ENCODE results near the gene STARD7. TPM values are rescaled to one million over a fixed set of nuclear protein-coding genes. Genes with fewer than 3 reads are reported as not detected.

Gene STARD7
- total and polyA plus RNA-seq, 10 of the 15 experiments (the other 5 are each of a cell fraction or from before 2014, with no cell fraction given), result 85.4 to 237 (median 153) TPM

DNA sequence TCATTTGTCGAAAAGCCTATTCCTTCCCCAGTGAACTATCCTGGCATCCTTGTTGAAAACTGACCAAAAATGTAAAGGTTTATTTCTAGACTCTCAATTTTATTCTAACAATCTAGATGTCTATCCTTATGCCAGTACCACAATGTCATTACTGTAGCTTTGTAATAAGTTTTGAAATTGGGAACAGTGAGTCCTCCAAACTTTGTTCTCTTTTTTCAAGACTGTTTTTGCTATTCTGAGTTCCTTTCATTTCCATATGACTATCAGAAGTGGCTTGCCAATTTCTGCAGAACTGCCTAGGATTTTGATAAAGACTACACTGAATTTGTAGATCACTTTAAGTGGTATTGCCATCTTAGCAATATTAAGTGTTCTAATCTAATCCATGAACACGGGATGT, 9.7 kb downstream of the STARD7 start (continued):
- no peak for TF ChIP-seq ETV6 (conservative IDR thresholded peaks at IDR 0.05 in 1 of 2, IDR thresholded peaks at IDR 0.05 in 1 of 2; ENCODE audit: borderline replicate concordance in 1 of 2, low read depth in 1 of 2)
- TF ChIP-seq, protein P1, sequence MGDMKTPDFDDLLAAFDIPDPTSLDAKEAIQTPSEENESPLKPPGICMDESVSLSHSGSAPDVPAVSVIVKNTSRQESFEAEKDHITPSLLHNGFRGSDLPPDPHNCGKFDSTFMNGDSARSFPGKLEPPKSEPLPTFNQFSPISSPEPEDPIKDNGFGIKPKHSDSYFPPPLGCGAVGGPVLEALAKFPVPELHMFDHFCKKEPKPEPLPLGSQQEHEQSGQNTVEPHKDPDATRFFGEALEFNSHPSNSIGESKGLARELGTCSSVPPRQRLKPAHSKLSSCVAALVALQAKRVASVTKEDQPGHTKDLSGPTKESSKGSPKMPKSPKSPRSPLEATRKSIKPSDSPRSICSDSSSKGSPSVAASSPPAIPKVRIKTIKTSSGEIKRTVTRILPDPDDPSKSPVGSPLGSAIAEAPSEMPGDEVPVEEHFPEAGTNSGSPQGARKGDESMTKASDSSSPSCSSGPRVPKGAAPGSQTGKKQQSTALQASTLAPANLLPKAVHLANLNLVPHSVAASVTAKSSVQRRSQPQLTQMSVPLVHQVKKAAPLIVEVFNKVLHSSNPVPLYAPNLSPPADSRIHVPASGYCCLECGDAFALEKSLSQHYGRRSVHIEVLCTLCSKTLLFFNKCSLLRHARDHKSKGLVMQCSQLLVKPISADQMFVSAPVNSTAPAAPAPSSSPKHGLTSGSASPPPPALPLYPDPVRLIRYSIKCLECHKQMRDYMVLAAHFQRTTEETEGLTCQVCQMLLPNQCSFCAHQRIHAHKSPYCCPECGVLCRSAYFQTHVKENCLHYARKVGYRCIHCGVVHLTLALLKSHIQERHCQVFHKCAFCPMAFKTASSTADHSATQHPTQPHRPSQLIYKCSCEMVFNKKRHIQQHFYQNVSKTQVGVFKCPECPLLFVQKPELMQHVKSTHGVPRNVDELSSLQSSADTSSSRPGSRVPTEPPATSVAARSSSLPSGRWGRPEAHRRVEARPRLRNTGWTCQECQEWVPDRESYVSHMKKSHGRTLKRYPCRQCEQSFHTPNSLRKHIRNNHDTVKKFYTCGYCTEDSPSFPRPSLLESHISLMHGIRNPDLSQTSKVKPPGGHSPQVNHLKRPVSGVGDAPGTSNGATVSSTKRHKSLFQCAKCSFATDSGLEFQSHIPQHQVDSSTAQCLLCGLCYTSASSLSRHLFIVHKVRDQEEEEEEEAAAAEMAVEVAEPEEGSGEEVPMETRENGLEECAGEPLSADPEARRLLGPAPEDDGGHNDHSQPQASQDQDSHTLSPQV (IDR thresholded peaks at IDR 0.05), result no peak
- TF ChIP-seq, protein P2, sequence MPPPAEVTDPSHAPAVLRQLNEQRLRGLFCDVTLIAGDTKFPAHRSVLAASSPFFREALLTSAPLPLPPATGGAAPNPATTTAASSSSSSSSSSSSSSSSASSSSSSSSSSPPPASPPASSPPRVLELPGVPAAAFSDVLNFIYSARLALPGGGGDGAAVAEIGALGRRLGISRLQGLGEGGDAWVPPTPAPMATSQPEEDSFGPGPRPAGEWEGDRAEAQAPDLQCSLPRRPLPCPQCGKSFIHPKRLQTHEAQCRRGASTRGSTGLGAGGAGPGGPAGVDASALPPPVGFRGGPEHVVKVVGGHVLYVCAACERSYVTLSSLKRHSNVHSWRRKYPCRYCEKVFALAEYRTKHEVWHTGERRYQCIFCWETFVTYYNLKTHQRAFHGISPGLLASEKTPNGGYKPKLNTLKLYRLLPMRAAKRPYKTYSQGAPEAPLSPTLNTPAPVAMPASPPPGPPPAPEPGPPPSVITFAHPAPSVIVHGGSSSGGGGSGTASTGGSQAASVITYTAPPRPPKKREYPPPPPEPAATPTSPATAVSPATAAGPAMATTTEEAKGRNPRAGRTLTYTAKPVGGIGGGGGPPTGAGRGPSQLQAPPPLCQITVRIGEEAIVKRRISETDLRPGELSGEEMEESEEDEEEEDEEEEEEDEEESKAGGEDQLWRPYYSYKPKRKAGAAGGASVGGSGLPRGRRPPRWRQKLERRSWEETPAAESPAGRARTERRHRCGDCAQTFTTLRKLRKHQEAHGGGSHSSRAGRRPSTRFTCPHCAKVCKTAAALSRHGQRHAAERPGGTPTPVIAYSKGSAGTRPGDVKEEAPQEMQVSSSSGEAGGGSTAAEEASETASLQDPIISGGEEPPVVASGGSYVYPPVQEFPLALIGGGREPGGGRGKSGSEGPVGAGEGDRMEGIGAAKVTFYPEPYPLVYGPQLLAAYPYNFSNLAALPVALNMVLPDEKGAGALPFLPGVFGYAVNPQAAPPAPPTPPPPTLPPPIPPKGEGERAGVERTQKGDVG (CRISPR knock-in tag; IDR thresholded peaks at IDR 0.05), result no peak

All from GM12878 (cell line).